NCI-H510A (cell line): ENCODE data around the gene PRAMEF20.
"Not testable (repeated sequence)": the region's sequence is repeated elsewhere in the genome, so short reads cannot be mapped to it uniquely, and the experiment has no call there.

Experiments used
- DNase-seq: peaks from one replicate; lab custom pipeline; 2025; lab: John Stamatoyannopoulos, UW

PRAMEF20 gene

GRCh38 chr1:13410150-13410549 lies at the start of gene PRAMEF20:
Gene PRAMEF20, plus strand, starts transcription at chr1:13410450. Its CDS starts 5,905 bp downstream, at chr1:13416355.
- not testable (repeated sequence) for DNase-seq

- DNase-seq, result not testable (repeated sequence)
Measured at GRCh38 chr1:13362364-13362763, 47.9 kb upstream of the PRAMEF20 start.

GRCh38 chr1:13364928-13365327 lies 45.3 kb upstream of the PRAMEF20 start:
- DNase-seq, result not testable (repeated sequence)

GRCh38 chr1:13366536-13366935 lies 43.7 kb upstream of the PRAMEF20 start:
- not testable (repeated sequence) for DNase-seq

- DNase-seq, result not testable (repeated sequence)
Measured at GRCh38 chr1:13368544-13368943, 41.7 kb upstream of the PRAMEF20 start.

- DNase-seq, result not testable (repeated sequence)
Measured at GRCh38 chr1:13378983-13379382, 31.3 kb upstream of the PRAMEF20 start.

- not testable (repeated sequence) for DNase-seq
Measured at GRCh38 chr1:13380380-13380779, 29.9 kb upstream of the PRAMEF20 start.

- not testable (repeated sequence) for DNase-seq
Measured at GRCh38 chr1:13389332-13389731, 20.9 kb upstream of the PRAMEF20 start, which contains the start of gene PRAMEF17. Gene PRAMEF17, plus strand, starts transcription at chr1:13389632. Its CDS starts 26 bp downstream, at chr1:13389658.

GRCh38 chr1:13393004-13393403 lies 17.2 kb upstream of the PRAMEF20 start:
- not testable (repeated sequence) for DNase-seq

GRCh38 chr1:13394761-13395160 lies 15.5 kb upstream of the PRAMEF20 start:
- not testable (repeated sequence) for DNase-seq

- DNase-seq, result not testable (repeated sequence)
Measured at GRCh38 chr1:13395311-13395710, 14.9 kb upstream of the PRAMEF20 start.

GRCh38 chr1:13407811-13408210 lies 2.4 kb upstream of the PRAMEF20 start:
- DNase-seq, result no peak

GRCh38 chr1:13430495-13430894 lies 20.2 kb downstream of the PRAMEF20 start:
- no peak for DNase-seq

GRCh38 chr1:13432251-13432650 lies 22.0 kb downstream of the PRAMEF20 start:
- no peak for DNase-seq

- not testable (repeated sequence) for DNase-seq
Measured at GRCh38 chr1:13433694-13434358, 23.6 kb downstream of the PRAMEF20 start.

- no peak for DNase-seq
Measured at GRCh38 chr1:13435458-13435857, 25.2 kb downstream of the PRAMEF20 start.

- DNase-seq, result not testable (repeated sequence)
Measured at GRCh38 chr1:13439104-13439783, 29.0 kb downstream of the PRAMEF20 start.

GRCh38 chr1:13443335-13443979 lies 33.2 kb downstream of the PRAMEF20 start:
- DNase-seq, result no peak

GRCh38 chr1:13450204-13450603 lies 40.0 kb downstream of the PRAMEF20 start:
- DNase-seq, result no peak

GRCh38 chr1:13451399-13451965 lies 41.2 kb downstream of the PRAMEF20 start:
- DNase-seq, result no peak

- no peak for DNase-seq
Measured at GRCh38 chr1:13456904-13457532, 46.8 kb downstream of the PRAMEF20 start.

GRCh38 chr1:13461977-13462376 lies 51.7 kb downstream of the PRAMEF20 start:
- DNase-seq, result no peak
